Gastrocnemius medialis (tissue), 4 donors: ENCODE measurements around the gene NPAS4.

Experiments used
- POLR2A ChIP-seq, 2 donors: fragments of 450-650 bp; IDR thresholded peaks; one replicate each; pipeline ENCODE4 v1.6.1; 2017; ENCODE audit warnings: antibody characterized with exemption in 2 of 2, mild to moderate bottlenecking in 2 of 2, moderate library complexity in 2 of 2
- TF ChIP-seq, protein P1 (sequence below), 5 experiments: fragments of 450-650 bp in 3 of 5; fragments of 200-600 bp in 2 of 5; sonication (generic) in 2 of 5; IDR thresholded peaks in 4 of 5; conservative IDR thresholded peaks in 1 of 5; 1 replicate in 4 of 5; 2 replicates in 1 of 5; pipeline ENCODE4 v1.5.1; 2016 to 2019; ENCODE audit warnings: antibody characterized with exemption in 5 of 5, mild to moderate bottlenecking in 3 of 5, moderate library complexity in 3 of 5

GRCh38 chr11:66417000-66417399, 3.8 kb upstream of the NPAS4 start:
- TF ChIP-seq, protein P1, sequence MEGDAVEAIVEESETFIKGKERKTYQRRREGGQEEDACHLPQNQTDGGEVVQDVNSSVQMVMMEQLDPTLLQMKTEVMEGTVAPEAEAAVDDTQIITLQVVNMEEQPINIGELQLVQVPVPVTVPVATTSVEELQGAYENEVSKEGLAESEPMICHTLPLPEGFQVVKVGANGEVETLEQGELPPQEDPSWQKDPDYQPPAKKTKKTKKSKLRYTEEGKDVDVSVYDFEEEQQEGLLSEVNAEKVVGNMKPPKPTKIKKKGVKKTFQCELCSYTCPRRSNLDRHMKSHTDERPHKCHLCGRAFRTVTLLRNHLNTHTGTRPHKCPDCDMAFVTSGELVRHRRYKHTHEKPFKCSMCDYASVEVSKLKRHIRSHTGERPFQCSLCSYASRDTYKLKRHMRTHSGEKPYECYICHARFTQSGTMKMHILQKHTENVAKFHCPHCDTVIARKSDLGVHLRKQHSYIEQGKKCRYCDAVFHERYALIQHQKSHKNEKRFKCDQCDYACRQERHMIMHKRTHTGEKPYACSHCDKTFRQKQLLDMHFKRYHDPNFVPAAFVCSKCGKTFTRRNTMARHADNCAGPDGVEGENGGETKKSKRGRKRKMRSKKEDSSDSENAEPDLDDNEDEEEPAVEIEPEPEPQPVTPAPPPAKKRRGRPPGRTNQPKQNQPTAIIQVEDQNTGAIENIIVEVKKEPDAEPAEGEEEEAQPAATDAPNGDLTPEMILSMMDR (IDR thresholded peaks at IDR 0.05 in 4 of 5, conservative IDR thresholded peaks at IDR 0.05 in 1 of 5) = no peak
- no peak for TF ChIP-seq POLR2A (IDR thresholded peaks at IDR 0.05)
